Type B pancreatic cell (in vitro differentiated cells): ENCODE measurements around the gene KCTD16. TPM values are rescaled to one million over a fixed set of nuclear protein-coding genes. Genes with fewer than 3 reads are reported as not detected.

Source experiments
- DNase-seq: peaks from one replicate; pipeline ENCODE4 v3.0.0; 2021; ENCODE audit warnings: mixed read lengths; ENCODE audit not compliant: unreplicated experiment; ENCODE audit errors: extremely low spot score
- H3K27ac Mint-ChIP-seq: 2 replicates; pipeline ENCODE4 v1.8.0; 2021; ENCODE audit warnings: mild to moderate bottlenecking, mixed read lengths
- H3K27me3 Mint-ChIP-seq: 2 replicates; pipeline ENCODE4 v1.8.0; 2021; ENCODE audit warnings: mixed read lengths
- H3K36me3 Mint-ChIP-seq: 2 replicates; pipeline ENCODE4 v1.8.0; 2021; ENCODE audit warnings: mixed read lengths
- H3K4me1 Mint-ChIP-seq: one replicate; pipeline ENCODE4 v1.8.0; 2021; ENCODE audit warnings: mixed read lengths; ENCODE audit not compliant: unreplicated experiment
- H3K4me3 Mint-ChIP-seq: 2 replicates; pipeline ENCODE4 v1.8.0; 2021; ENCODE audit warnings: mild to moderate bottlenecking, mixed read lengths
- H3K9me3 Mint-ChIP-seq: 2 replicates; pipeline ENCODE4 v1.8.0; 2021; ENCODE audit warnings: mixed read lengths
- CTCF ChIP-seq: fragments of 200-600 bp; sonication (generic); conservative IDR thresholded peaks from 2 replicates; pipeline ENCODE4 v1.5.0; 2021; ENCODE audit warnings: antibody characterized with exemption, mild to moderate bottlenecking
- total RNA-seq: library from RNA; stranded (reverse); gene quantifications from 2 replicates; pipeline ENCODE4 v1.2.1, GENCODE V29; 2021; ENCODE audit warnings: low replicate concordance

Gene KCTD16
- total RNA-seq, 1 donor from 2014 or later = 3.0 TPM

- Mint-ChIP-seq H3K27me3 (no peaks in the 10 kb centered on the region), H3K36me3 (no peaks in the 10 kb centered on the region), H3K9me3 (no peaks in the 10 kb centered on the region), H3K4me3 (no peak overlapping the region), H3K27ac (no peak overlapping the region), H3K4me1 (peaks cover 3% of the 10 kb centered on the region)
- no peak for DNase-seq
- TF ChIP-seq CTCF = no peak
These were observed 97.4 kb downstream of the KCTD16 start for GRCh38 chr5:144267961-144268513.

- no peak for TF ChIP-seq CTCF
- no peak for DNase-seq
- Mint-ChIP-seq H3K4me3 (no peak overlapping the region), H3K4me1 (no peaks in the 10 kb centered on the region), H3K27me3 (no peaks in the 10 kb centered on the region), H3K27ac (no peak overlapping the region), H3K9me3 (no peaks in the 10 kb centered on the region), H3K36me3 (no peaks in the 10 kb centered on the region)
These were observed 102.8 kb downstream of the KCTD16 start for GRCh38 chr5:144273232-144274027.

DNA sequence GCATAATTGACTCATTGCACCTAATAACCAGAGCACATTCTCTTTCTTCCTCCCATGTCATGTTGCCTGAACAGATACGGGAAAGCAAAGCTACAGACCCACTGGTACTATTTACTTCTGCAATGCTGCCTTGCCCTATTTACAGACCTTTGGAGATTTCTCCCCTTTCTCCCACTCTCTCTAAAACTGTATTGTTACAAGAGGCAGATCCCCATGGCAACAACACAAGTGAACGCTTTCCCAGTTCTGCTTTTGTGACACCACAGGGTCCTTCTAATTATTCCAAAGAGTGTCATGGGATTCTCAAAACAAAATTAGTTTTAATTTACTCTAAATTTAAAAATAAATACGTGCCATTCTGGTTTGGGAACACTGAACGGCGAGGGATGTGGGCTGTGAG is 104.7 kb downstream of the KCTD16 start:
- H3K27ac Mint-ChIP-seq = no peak overlapping the region
- H3K36me3 Mint-ChIP-seq = no peaks in the 10 kb centered on the region
- no peak for TF ChIP-seq CTCF
- H3K9me3 Mint-ChIP-seq = no peaks in the 10 kb centered on the region
- H3K27me3 Mint-ChIP-seq = no peaks in the 10 kb centered on the region
- H3K4me3 Mint-ChIP-seq = no peak overlapping the region
- H3K4me1 Mint-ChIP-seq = no peaks in the 10 kb centered on the region
- no peak for DNase-seq

DNA sequence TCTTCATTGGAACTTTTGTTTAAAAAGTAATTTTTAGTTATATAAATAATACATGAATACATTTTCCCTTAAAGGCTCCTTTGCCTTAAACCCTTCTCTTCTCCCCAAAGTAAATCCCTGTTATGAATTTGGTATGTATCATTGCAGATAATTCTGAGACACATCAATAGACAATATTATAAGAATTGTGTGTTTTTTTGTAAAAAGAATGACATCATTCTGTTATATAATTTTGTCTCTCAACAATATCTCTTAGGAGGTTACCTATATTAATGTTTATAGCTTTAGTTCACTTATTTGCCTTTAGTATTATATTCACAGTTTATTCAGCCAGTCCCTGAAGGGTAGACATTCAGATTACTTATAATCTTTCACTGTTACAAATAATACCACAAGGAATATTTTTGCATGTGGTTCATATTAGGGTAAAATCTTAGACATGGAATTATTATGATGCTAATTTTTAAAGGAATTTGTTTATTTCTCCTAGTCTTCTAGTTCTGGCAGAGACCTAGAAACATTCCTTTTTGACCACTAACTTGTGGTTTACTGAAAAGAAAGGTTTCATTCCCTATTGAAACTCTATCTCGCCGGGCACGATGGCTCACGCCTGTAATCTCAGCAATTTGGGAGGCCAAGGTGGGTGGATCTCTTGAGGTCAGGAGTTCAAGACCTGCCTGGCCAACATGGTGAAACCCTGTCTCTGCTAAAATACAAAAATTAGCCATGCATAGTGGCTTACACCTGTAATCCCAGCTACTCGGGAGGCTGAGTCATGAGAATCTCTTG is 105.6 kb downstream of the KCTD16 start:
- H3K4me1 Mint-ChIP-seq = no peaks in the 10 kb centered on the region
- no peaks in the 10 kb centered on the region for H3K27me3 Mint-ChIP-seq
- TF ChIP-seq CTCF = no peak
- H3K4me3 Mint-ChIP-seq = no peak overlapping the region
- no peak for DNase-seq
- no peak overlapping the region for H3K27ac Mint-ChIP-seq
- no peaks in the 10 kb centered on the region for H3K36me3 Mint-ChIP-seq
- H3K9me3 Mint-ChIP-seq = no peaks in the 10 kb centered on the region

- no peak for TF ChIP-seq CTCF
- H3K4me3 Mint-ChIP-seq = no peak overlapping the region
- no peak overlapping the region for H3K27ac Mint-ChIP-seq
- H3K9me3 Mint-ChIP-seq = no peaks in the 10 kb centered on the region
- H3K36me3 Mint-ChIP-seq = no peaks in the 10 kb centered on the region
- no peaks in the 10 kb centered on the region for H3K27me3 Mint-ChIP-seq
- peaks cover 4% of the 10 kb centered on the region for H3K4me1 Mint-ChIP-seq
- DNase-seq = no peak
These were observed 111.1 kb downstream of the KCTD16 start for GRCh38 chr5:144281784-144282183.
